H1 (cell line): ENCODE measurements around the gene LTBP3. TPM values are rescaled to one million over a fixed set of nuclear protein-coding genes. Genes with fewer than 3 reads are reported as not detected.

Experiments
- CTCF ChIA-PET: fragments of 300-600 bp; sonication (Branson Sonifier 250); formaldehyde crosslinking; loops from one replicate; lab custom pipeline; 2021; ENCODE audit not compliant: partially characterized antibody; lab: Charles Lee
- POLR2A ChIA-PET: fragments of 300-600 bp; sonication (Branson Sonifier 250); formaldehyde crosslinking; loops from one replicate; lab custom pipeline; 2021; ENCODE audit warnings: inconsistent platforms; ENCODE audit not compliant: partially characterized antibody; lab: Charles Lee
- DNase-seq, 2 experiments: peaks; one replicate each; pipeline versions ENCODE4 v3.0.0 to v3.0.0-alpha.2; 2010 to 2022; ENCODE audit warnings: low spot score in 2 of 2, low read depth in 1 of 2, mixed read lengths in 1 of 2
- FAIRE-seq: peaks from 2 replicates; lab custom pipeline; 2011; peaks lifted over from hg19 to GRCh38; lab: Jason Lieb, UNC
- H2AFZ ChIP-seq: 2 replicates; pipeline ENCODE4 v1.8.1; 2012; ENCODE audit warnings: low read length, inconsistent platforms
- H2AK5ac ChIP-seq: 2 replicates; pipeline ENCODE4 v1.6.1; 2013; ENCODE audit warnings: low read depth, low read length
- H2BK120ac ChIP-seq: replicated peaks from 2 replicates; pipeline ENCODE3; 2013; ENCODE audit warnings: low read depth, low read length, inconsistent platforms
- H2BK12ac ChIP-seq: 2 replicates; pipeline ENCODE4 v1.6.1; 2013; ENCODE audit warnings: low read depth, low read length
- H2BK15ac ChIP-seq: 2 replicates; pipeline ENCODE4 v1.6.1; 2013; ENCODE audit warnings: low read length
- H2BK20ac ChIP-seq: 2 replicates; pipeline ENCODE4 v1.6.1; 2013; ENCODE audit warnings: low read length
- H2BK5ac ChIP-seq: 2 replicates; pipeline ENCODE4 v1.6.1; 2013; ENCODE audit warnings: low read depth, low read length
- H3K14ac ChIP-seq: 2 replicates; pipeline ENCODE4 v1.6.1; 2013; ENCODE audit warnings: inconsistent platforms; ENCODE audit not compliant: insufficient read length
- H3K18ac ChIP-seq: 2 replicates; pipeline ENCODE4 v1.6.1; 2013; ENCODE audit warnings: low read length; ENCODE audit errors: extremely low read depth
- H3K23ac ChIP-seq: 2 replicates; pipeline ENCODE4 v1.6.1; 2013; ENCODE audit warnings: inconsistent platforms; ENCODE audit not compliant: insufficient read length
- H3K23me2 ChIP-seq: 2 replicates; pipeline ENCODE4 v1.6.1; 2013; ENCODE audit warnings: low read depth, low read length
- H3K27ac ChIP-seq: 2 replicates; pipeline ENCODE4 v1.6.1; 2011; ENCODE audit warnings: low read depth, low read length, inconsistent platforms
- H3K27me3 ChIP-seq, 4 experiments: replicated peaks in 1 of 4; 1 replicate in 1 of 4; 2 replicates in 3 of 4; pipeline versions ENCODE4 v1.6.1 to v1.8.1; 2011 to 2013; ENCODE audit warnings: low read length in 3 of 4, mild to moderate bottlenecking in 3 of 4, inconsistent platforms in 2 of 4, mixed read lengths in 2 of 4, moderate library complexity in 1 of 4; ENCODE audit not compliant: control insufficient read depth in 3 of 4, insufficient read depth in 3 of 4; ENCODE audit errors: extremely low read depth in 1 of 4
- H3K36me3 ChIP-seq, 4 experiments: 2 replicates each; pipeline versions ENCODE4 v1.6.1 to v1.8.1; 2011 to 2013; ENCODE audit warnings: mild to moderate bottlenecking in 4 of 4, low read length in 3 of 4, moderate library complexity in 2 of 4, control low read depth in 1 of 4, inconsistent platforms in 1 of 4; ENCODE audit not compliant: insufficient read depth in 4 of 4, control insufficient read depth in 2 of 4
- H3K4ac ChIP-seq: replicated peaks from 2 replicates; pipeline ENCODE3; 2013; ENCODE audit warnings: low read length, low read depth, mixed read lengths, inconsistent platforms; ENCODE audit not compliant: insufficient read length
- H3K4me1 ChIP-seq, 4 experiments: replicated peaks in 1 of 4; 1 replicate in 1 of 4; 2 replicates in 3 of 4; pipeline versions ENCODE4 v1.6.1 to v1.8.1; 2011 to 2013; ENCODE audit warnings: low read length in 3 of 4, inconsistent platforms in 2 of 4, mixed read lengths in 1 of 4; ENCODE audit not compliant: insufficient read depth in 4 of 4, control insufficient read depth in 3 of 4
- H3K4me2 ChIP-seq, 2 experiments: 2 replicates each; pipeline versions ENCODE4 v1.6.1 to v1.8.1; 2011 to 2013; ENCODE audit warnings: low read depth in 2 of 2, low read length in 2 of 2, control low read depth in 1 of 2, inconsistent platforms in 1 of 2, mild to moderate bottlenecking in 1 of 2; ENCODE audit not compliant: insufficient read depth in 1 of 2
- H3K4me3 ChIP-seq, 4 experiments: fragments of 200-600, 300-600 bp in 1 of 4; sonication (generic), shearing (Covaris generic), sonication (Bioruptor Twin) in 1 of 4; 2 replicates each; pipeline versions ENCODE4 v1.5.1 to v1.8.1; 2011 to 2016; ENCODE audit warnings: low read length in 4 of 4, low read depth in 3 of 4, control low read depth in 2 of 4, inconsistent platforms in 2 of 4, mild to moderate bottlenecking in 2 of 4, mixed read lengths in 1 of 4, moderate library complexity in 1 of 4; ENCODE audit not compliant: insufficient read depth in 2 of 4; ENCODE audit errors: extremely low read depth in 1 of 4
- H3K56ac ChIP-seq: replicated peaks from 2 replicates; pipeline ENCODE3; 2013; ENCODE audit warnings: low read depth, mild to moderate bottlenecking, mixed read lengths, low read length, inconsistent platforms; ENCODE audit not compliant: insufficient read length
- H3K79me1 ChIP-seq: 2 replicates; pipeline ENCODE4 v1.6.1; 2013; ENCODE audit warnings: low read depth, low read length, control low read depth
- H3K79me2 ChIP-seq, 2 experiments: 2 replicates each; pipeline versions ENCODE4 v1.6.1 to v1.8.1; 2012 to 2013; ENCODE audit warnings: low read length in 2 of 2, mild to moderate bottlenecking in 2 of 2, inconsistent platforms in 1 of 2; ENCODE audit not compliant: insufficient read depth in 2 of 2, control insufficient read depth in 1 of 2
- H3K9ac ChIP-seq, 4 experiments: replicated peaks in 1 of 4; 1 replicate in 1 of 4; 2 replicates in 3 of 4; pipeline versions ENCODE4 v1.6.1 to v1.8.1; 2011 to 2013; ENCODE audit warnings: low read depth in 3 of 4, low read length in 3 of 4, control low read depth in 2 of 4, mild to moderate bottlenecking in 2 of 4, moderate library complexity in 2 of 4, inconsistent platforms in 1 of 4; ENCODE audit errors: extremely low read depth in 1 of 4
- H3K9me3 ChIP-seq, 2 experiments: 2 replicates each; pipeline versions ENCODE4 v1.6.1 to v1.8.1; 2012 to 2013; ENCODE audit warnings: mild to moderate bottlenecking in 2 of 2, moderate library complexity in 2 of 2, control low read depth in 1 of 2, inconsistent platforms in 1 of 2, low read depth in 1 of 2, low read length in 1 of 2, mixed read lengths in 1 of 2; ENCODE audit not compliant: insufficient read depth in 2 of 2
- H4K20me1 ChIP-seq, 2 experiments: replicated peaks in 1 of 2; 2 replicates each; pipeline versions ENCODE3 to v1.8.1; 2011 to 2013; ENCODE audit warnings: inconsistent platforms in 2 of 2, low read length in 2 of 2, mild to moderate bottlenecking in 1 of 2; ENCODE audit not compliant: insufficient read depth in 2 of 2, control insufficient read depth in 1 of 2
- H4K5ac ChIP-seq: 2 replicates; pipeline ENCODE4 v1.6.1; 2013; ENCODE audit warnings: low read length, low read depth, mixed read lengths, inconsistent platforms; ENCODE audit not compliant: insufficient read length
- H4K8ac ChIP-seq: 2 replicates; pipeline ENCODE4 v1.8.0; 2013; ENCODE audit warnings: mild to moderate bottlenecking, moderate library complexity, low read length, inconsistent platforms; ENCODE audit not compliant: insufficient read depth; ENCODE audit errors: extremely low read depth
- H4K91ac ChIP-seq: replicated peaks from 2 replicates; pipeline ENCODE3; 2013; ENCODE audit warnings: low read length, mixed read lengths, inconsistent platforms; ENCODE audit not compliant: insufficient read length
- GABPA ChIP-seq: IDR thresholded peaks from 2 replicates; pipeline ENCODE4 v1.6.1; 2011; ENCODE audit warnings: mild to moderate bottlenecking, low read length, moderate library complexity, borderline replicate concordance; ENCODE audit not compliant: insufficient read depth
- KDM4A ChIP-seq: IDR thresholded peaks from one replicate; pipeline ENCODE4 v1.7.1; 2012; ENCODE audit warnings: low read depth, mild to moderate bottlenecking, moderate library complexity, low read length, inconsistent platforms; ENCODE audit not compliant: severe bottlenecking
- RAD21 ChIP-seq, 2 experiments: IDR thresholded peaks in 1 of 2; conservative IDR thresholded peaks in 1 of 2; 2 replicates each; pipeline ENCODE4 v1.6.1; 2011; ENCODE audit warnings: low read depth in 2 of 2, low read length in 2 of 2, improper control_type of control experiment in 1 of 2, inconsistent platforms in 1 of 2, mild to moderate bottlenecking in 1 of 2, moderate library complexity in 1 of 2
- RXRA ChIP-seq: IDR thresholded peaks from 2 replicates; pipeline ENCODE4 v1.6.1; 2011; ENCODE audit warnings: low read depth, mild to moderate bottlenecking, low read length, moderate library complexity; ENCODE audit not compliant: insufficient read depth
- SIN3A ChIP-seq, 2 experiments: IDR thresholded peaks in 1 of 2; conservative IDR thresholded peaks in 1 of 2; 2 replicates each; pipeline ENCODE4 v1.6.1; 2011 to 2012; ENCODE audit warnings: low read length in 2 of 2, improper control_type of control experiment in 1 of 2, low read depth in 1 of 2, mild to moderate bottlenecking in 1 of 2
- ZNF274 ChIP-seq: IDR thresholded peaks from 2 replicates; pipeline ENCODE4 v1.7.0; 2012; ENCODE audit warnings: low read length, borderline replicate concordance; ENCODE audit errors: extremely low read depth
- WGBS, 2 experiments: shearing (Covaris generic) in 1 of 2; methylation state at CpG; one replicate each; pipeline versions ENCODE4 v1.1.6 to v1.1.7; 2013 to 2015; ENCODE audit warnings: low lambda C conversion rate in 2 of 2, mixed read lengths in 2 of 2, inconsistent platforms in 1 of 2, low coverage in 1 of 2, missing lambda C conversion rate in 1 of 2; ENCODE audit not compliant: insufficient replicate concordance in 2 of 2, insufficient coverage in 1 of 2, insufficient read length in 1 of 2; ENCODE audit errors: extremely low coverage in 1 of 2, missing lambda C conversion rate in 1 of 2; 5-methylcytosine and 5-hydroxymethylcytosine counted together
- polyA plus RNA-seq, 7 experiments: library from polyadenylated mRNA; depleted of rRNA in 3 of 7; stranded (reverse) in 5 of 7; unstranded in 2 of 7; fragments of >200 nt in 5 of 7; fragments of 200-250 nt in 2 of 7; gene quantifications; 1 replicate in 5 of 7; 2 replicates in 1 of 7; 4 replicates in 1 of 7; pipeline versions ENCODE4 v1.2.1 to v1.2.3, GENCODE V29; 2011 to 2013; ENCODE audit warnings: missing spikeins in 2 of 7, mixed read lengths in 2 of 7
- total RNA-seq: library from RNA; stranded (reverse); fragmentation: NEBNext Ultra II Directional; extraction: Animal tissue kit (Norgen Biotek cat#: 25700); gene quantifications from 2 replicates; pipeline ENCODE4 v1.2.1, GENCODE V29; 2021
- TF ChIP-seq, protein P1 (sequence below): IDR thresholded peaks from 2 replicates; pipeline ENCODE4 v1.6.1; 2011; ENCODE audit warnings: low read depth, mild to moderate bottlenecking, low read length; ENCODE audit not compliant: insufficient read depth

Gene LTBP3
- total and polyA plus RNA-seq, 2 of the 8 experiments (the other 6 are each of a cell fraction or from before 2014, with no cell fraction given): 12.8 to 17.8 TPM

- POLR2A ChIA-PET: interaction anchor here (0.6 to 4.2 kb wide), 16 partner anchors 10 to 160 kb away, joined by 3 to 29 read pairs (median 5); partner anchors contain the start of genes FAM89B, MALAT1, PCNX3 and RNASEH2C
- H3K27ac ChIP-seq: no peak overlapping the region
- no peak for FAIRE-seq
- TF ChIP-seq RAD21 (IDR thresholded peaks at IDR 0.05 in 1 of 2, conservative IDR thresholded peaks at IDR 0.05 in 1 of 2; ENCODE audit: low read depth in 2 of 2, low read length in 2 of 2): no peak
- TF ChIP-seq KDM4A: no peak
- no peak for TF ChIP-seq SIN3A (conservative IDR thresholded peaks at IDR 0.05 in 1 of 2, IDR thresholded peaks at IDR 0.05 in 1 of 2; ENCODE audit: low read depth in 1 of 2, low read length in 2 of 2)
- TF ChIP-seq ZNF274: no peak
- no peak for TF ChIP-seq GABPA
- TF ChIP-seq, protein P1, sequence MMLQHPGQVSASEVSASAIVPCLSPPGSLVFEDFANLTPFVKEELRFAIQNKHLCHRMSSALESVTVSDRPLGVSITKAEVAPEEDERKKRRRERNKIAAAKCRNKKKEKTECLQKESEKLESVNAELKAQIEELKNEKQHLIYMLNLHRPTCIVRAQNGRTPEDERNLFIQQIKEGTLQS: no peak
- no peak for TF ChIP-seq RXRA
Observed at GRCh38 chr11:65559951-65560537, 1.9 kb upstream of the LTBP3 start.

More at GRCh38 chr11:65559951-65560537, 1.9 kb upstream of the LTBP3 start:
- Histone ChIP-seq H2BK15ac (peak overlapping the region; percentile 47), H3K79me1 (no peaks in the 10 kb centered on the region), H3K23me2 (peaks cover 4% of the 10 kb centered on the region; the same call in 1 of the 2 replicates), H3K4ac (no peak overlapping the region), H2AK5ac (peak overlapping the region; percentile 47), H3K23ac (no peak overlapping the region), H2BK5ac (peak overlapping the region; percentile 22; the same call in 1 of the 2 replicates), H4K20me1 (no peaks in the 10 kb centered on the region), H3K4me2 (peak overlapping the region; percentile 53 to 83), H3K36me3 (no peaks in the 10 kb centered on the region), H2BK120ac (no peak overlapping the region), H2AFZ (no peak overlapping the region), H4K91ac (peak overlapping the region; percentile 9), H3K4me1 (peaks cover 0 to 37% (median 28%) of the 10 kb centered on the region in 4 experiments; a peak in 6 of 7 replicates), H4K5ac (no peak overlapping the region), H3K18ac (no peak overlapping the region), H3K79me2 (no peaks in the 10 kb centered on the region), H3K9me3 (no peaks in the 10 kb centered on the region), H3K14ac (no peak overlapping the region), H3K56ac (no peak overlapping the region), H3K4me3 (no peak overlapping the region; a peak in 1 of 8 replicates), H3K27me3 (peaks cover 0 to 22% (median 14%) of the 10 kb centered on the region in 4 experiments; a peak in 5 of 7 replicates), H3K9ac (no peak overlapping the region), H2BK20ac (no peak overlapping the region; the same call in 1 of the 2 replicates), H4K8ac (no peak overlapping the region), H2BK12ac (peak overlapping the region; percentile 32; the same call in 1 of the 2 replicates)
- WGBS, 2 experiments: 63% methylated on average over 5 of the region's 5 CpGs; no CpG with 5 or more reads in 1 of the 2 experiments
- CTCF ChIA-PET: interaction anchor here (0.6 to 16.3 kb wide), 13 partner anchors 8 to 482 kb away, joined by 3 to 284 read pairs (median 4); partner anchors contain the start of genes EHBP1L1, FAM89B and ZNRD2
- no peak for DNase-seq
